ENCODE results near the gene HDLBP.
"Not testable (repeated sequence)": the region's sequence is repeated elsewhere in the genome, so short reads cannot be mapped to it uniquely, and the experiment has no call there.

Gene HDLBP

DNA sequence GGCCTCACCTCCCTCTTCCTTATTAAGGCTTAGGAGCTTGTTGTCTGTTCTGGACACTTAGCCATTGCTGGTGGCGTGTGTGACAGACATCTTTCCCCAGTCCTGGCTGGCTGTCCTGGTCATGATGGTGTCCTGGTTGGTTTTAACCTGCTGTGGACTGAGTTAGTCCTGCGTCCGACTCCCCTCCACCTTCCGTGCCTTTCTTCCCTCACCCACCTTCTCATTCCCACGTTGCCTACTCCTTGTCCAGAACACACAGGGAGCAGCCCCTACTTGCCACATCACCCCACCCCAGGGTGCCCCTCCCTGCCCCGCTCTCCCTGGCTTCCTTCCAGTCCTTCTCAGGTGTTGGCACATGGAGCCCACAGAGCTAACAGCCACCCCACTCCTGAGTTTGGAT lies 117.5 kb downstream of the HDLBP start:
- ChIA-PET CTCF (no interaction called here), POLR2A (interaction anchor here (0.7 kb wide), 1 partner anchor 354 kb away, joined by 7 read pairs; no protein-coding TSS in a partner anchor)
- TF ChIP-seq CTCF (IDR thresholded peaks at IDR 0.05; ENCODE audit: control extremely low read depth, extremely low read depth, low read depth, missing control alignments): no peak
- no peak for DNase-seq (ENCODE audit: extremely low spot score)

GRCh38 chr2:241197246-241197645 lies 118.2 kb downstream of the HDLBP start:
- DNase-seq (ENCODE audit: extremely low spot score): not testable (repeated sequence)
- CTCF ChIA-PET: interaction anchor here (1.6 kb wide), 1 partner anchor 17 kb away, joined by 3 read pairs; no protein-coding TSS in a partner anchor
- POLR2A ChIA-PET: interaction anchor here (0.7 kb wide), 1 partner anchor 355 kb away, joined by 7 read pairs; no protein-coding TSS in a partner anchor

- POLR2A ChIA-PET: no interaction called here
- no peak for TF ChIP-seq CTCF (IDR thresholded peaks at IDR 0.05; ENCODE audit: control extremely low read depth, extremely low read depth, low read depth, missing control alignments)
- no peak for DNase-seq (ENCODE audit: extremely low spot score)
- CTCF ChIA-PET: interaction anchor here (0.9 to 1.6 kb wide), 3 partner anchors 8 to 56 kb away, joined by 3 read pairs; no protein-coding TSS in a partner anchor
Measured at GRCh38 chr2:241195506-241196130, 119.9 kb downstream of the HDLBP start.

DNA sequence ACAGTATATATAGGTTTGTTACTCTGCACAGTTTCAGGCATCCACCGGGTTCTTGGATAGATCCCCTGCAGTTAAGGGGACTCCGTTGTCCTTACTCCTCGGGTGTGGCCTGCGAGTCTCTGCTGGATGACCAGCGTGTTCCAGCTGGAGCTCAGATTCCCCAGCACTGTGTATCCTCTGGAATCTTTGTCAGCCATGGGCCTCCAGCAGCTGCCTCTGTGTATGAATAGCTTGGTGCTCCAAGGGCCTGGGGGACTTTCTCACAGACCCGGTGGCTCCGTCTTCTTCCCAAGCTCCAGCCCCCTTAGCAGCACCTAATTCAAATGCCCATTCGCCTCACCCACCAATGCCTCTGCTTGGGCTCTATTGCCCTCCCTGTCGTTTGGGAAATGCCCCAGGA lies 120.7 kb downstream of the HDLBP start:
- no peak for DNase-seq (ENCODE audit: extremely low spot score)
- TF ChIP-seq CTCF (IDR thresholded peaks at IDR 0.05; ENCODE audit: control extremely low read depth, extremely low read depth, low read depth, missing control alignments): no peak
- CTCF ChIA-PET: no interaction called here
- POLR2A ChIA-PET: no interaction called here

GRCh38 chr2:241193271-241193670 lies 122.2 kb downstream of the HDLBP start:
- ChIA-PET POLR2A (no interaction called here), CTCF (no interaction called here)
- DNase-seq (ENCODE audit: extremely low spot score): no peak
- no peak for TF ChIP-seq CTCF (IDR thresholded peaks at IDR 0.05; ENCODE audit: control extremely low read depth, extremely low read depth, low read depth, missing control alignments)

DNA sequence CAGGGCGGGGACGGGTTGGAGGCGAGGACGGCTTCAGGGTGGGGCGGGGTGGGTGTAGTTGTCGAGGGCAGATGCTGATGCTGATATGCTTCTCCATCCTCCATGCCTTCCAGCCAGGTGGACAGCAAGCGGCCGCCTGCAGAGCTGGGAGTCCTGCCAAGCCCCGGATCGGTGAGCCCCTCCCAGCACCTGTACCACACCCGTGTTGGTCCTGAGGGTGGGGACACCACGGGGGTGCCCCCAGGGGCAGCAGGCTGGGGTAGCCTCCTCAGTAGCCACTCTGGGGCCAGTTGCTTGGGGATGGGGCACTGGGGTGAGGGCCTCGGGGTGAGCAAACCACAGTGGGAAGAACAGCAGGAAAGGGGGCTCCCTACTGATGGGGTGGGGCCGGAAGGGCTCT lies 124.4 kb downstream of the HDLBP start:
- POLR2A ChIA-PET: no interaction called here
- DNase-seq (ENCODE audit: extremely low spot score): no peak
- no peak for TF ChIP-seq CTCF (IDR thresholded peaks at IDR 0.05; ENCODE audit: control extremely low read depth, extremely low read depth, low read depth, missing control alignments)
- CTCF ChIA-PET: no interaction called here

DNA sequence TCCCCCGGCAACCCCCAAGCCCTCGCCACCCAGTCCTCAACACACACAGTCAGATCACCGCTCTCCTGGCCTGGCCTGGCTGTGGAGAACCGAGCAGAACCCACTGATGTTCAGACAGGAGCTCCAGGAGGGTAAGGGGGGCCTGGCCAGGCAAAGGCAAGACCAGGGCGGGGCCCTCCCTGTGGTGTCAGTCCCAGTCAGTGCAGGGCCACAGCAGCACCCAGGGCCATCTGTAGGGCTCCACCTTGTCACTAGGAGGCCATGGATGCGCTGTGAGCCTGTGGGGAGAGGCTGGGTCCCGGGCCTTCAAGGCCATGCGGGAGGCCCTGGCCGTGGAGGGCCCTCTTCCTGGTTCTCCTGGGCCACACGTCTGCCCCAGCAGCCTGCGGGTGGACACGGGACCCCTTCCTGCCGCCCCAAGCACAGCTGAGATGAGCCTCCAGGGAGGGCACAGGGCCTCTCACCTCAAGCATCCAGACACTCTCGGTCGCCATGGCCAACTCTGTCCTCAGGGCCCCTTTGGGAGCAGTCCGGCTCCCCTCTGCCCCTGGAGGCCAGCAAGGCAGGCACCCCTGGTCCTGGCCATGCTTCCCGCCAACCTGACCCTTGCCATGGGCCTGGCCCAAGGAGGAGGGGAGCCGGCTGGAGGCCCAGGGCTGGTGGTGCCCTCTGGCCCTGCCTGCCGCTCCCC lies 125.0 kb downstream of the HDLBP start:
- ChIA-PET CTCF (no interaction called here), POLR2A (no interaction called here)
- TF ChIP-seq CTCF (IDR thresholded peaks at IDR 0.05; ENCODE audit: control extremely low read depth, extremely low read depth, low read depth, missing control alignments): no peak
- DNase-seq (ENCODE audit: extremely low spot score): no peak
